ENCODE results near the gene BMAL1. TPM values are rescaled to one million over a fixed set of nuclear protein-coding genes. Genes with fewer than 3 reads are reported as not detected.

Gene BMAL1
- total and polyA plus RNA-seq, 2 of the 8 experiments (the other 6 are each of a cell fraction or from before 2014, with no cell fraction given) = 6.8 to 6.9 TPM

DNA sequence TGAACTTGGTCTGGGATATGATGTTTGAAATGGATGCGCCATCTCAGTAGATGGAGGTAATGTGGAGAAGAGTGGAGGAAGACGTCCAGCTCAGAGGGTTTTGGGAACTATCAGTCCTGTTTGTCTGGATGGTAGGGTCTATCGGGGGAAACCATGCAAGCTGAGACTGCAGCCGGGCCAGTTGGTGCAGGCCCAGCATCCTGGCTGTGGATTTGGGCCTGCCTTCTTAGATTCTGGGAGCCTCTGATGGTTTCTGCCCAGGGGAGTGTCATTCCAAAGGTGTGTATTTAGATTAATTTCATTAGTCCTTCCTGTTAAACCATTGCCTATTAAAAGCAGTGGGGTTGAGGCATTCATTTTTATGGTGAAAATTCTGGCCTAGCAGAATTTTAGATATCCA lies 31.6 kb downstream of the BMAL1 start:
- Histone ChIP-seq H4K20me1 (replicated peaks in 1 of 2; ENCODE audit: control insufficient read depth in 1 of 2, insufficient read depth in 2 of 2, low read length in 2 of 2) (peaks cover 0 to 1% of the 10 kb centered on the region in 2 experiments), H3K4me1 (replicated peaks in 1 of 4; ENCODE audit: control insufficient read depth in 3 of 4, insufficient read depth in 4 of 4, low read length in 3 of 4) (peaks cover 0 to 4% (median 2%) of the 10 kb centered on the region in 4 experiments; a peak in 3 of 7 replicates), H2BK15ac (ENCODE audit: low read length) (no peak overlapping the region), H2BK20ac (ENCODE audit: low read length) (no peak overlapping the region), H3K18ac (ENCODE audit: extremely low read depth, low read length) (no peak overlapping the region), H3K4me3 (ENCODE audit: extremely low read depth in 1 of 4, insufficient read depth in 2 of 4, low read depth in 3 of 4, low read length in 4 of 4) (no peak overlapping the region), H3K79me1 (ENCODE audit: low read depth, low read length) (no peaks in the 10 kb centered on the region; the same call in 1 of the 2 replicates), H2BK120ac (replicated peaks; ENCODE audit: low read depth, low read length) (no peak overlapping the region), H4K8ac (ENCODE audit: extremely low read depth, insufficient read depth, low read length) (no peak overlapping the region), H4K91ac (replicated peaks; ENCODE audit: insufficient read length, low read length) (no peak overlapping the region), H3K27me3 (replicated peaks in 1 of 4; ENCODE audit: control insufficient read depth in 3 of 4, extremely low read depth in 1 of 4, insufficient read depth in 3 of 4, low read length in 3 of 4) (no peaks in the 10 kb centered on the region), H2AK5ac (ENCODE audit: low read depth, low read length) (no peak overlapping the region), H3K56ac (replicated peaks; ENCODE audit: insufficient read length, low read depth, low read length) (no peak overlapping the region), H3K79me2 (ENCODE audit: control insufficient read depth in 1 of 2, insufficient read depth in 2 of 2, low read length in 2 of 2) (no peaks in the 10 kb centered on the region), H3K27ac (ENCODE audit: low read depth, low read length) (no peak overlapping the region), H3K4ac (replicated peaks; ENCODE audit: insufficient read length, low read depth, low read length) (no peak overlapping the region), H2BK12ac (ENCODE audit: low read depth, low read length) (no peak overlapping the region), H3K4me2 (ENCODE audit: insufficient read depth in 1 of 2, low read depth in 2 of 2, low read length in 2 of 2) (no peak overlapping the region), H3K23ac (ENCODE audit: insufficient read length) (no peak overlapping the region), H2AFZ (ENCODE audit: low read length) (no peak overlapping the region), H3K14ac (ENCODE audit: insufficient read length) (no peak overlapping the region), H3K9ac (replicated peaks in 1 of 4; ENCODE audit: extremely low read depth in 1 of 4, low read depth in 3 of 4, low read length in 3 of 4) (no peak overlapping the region), H3K9me3 (ENCODE audit: insufficient read depth in 2 of 2, low read depth in 1 of 2, low read length in 1 of 2) (no peaks in the 10 kb centered on the region), H3K36me3 (ENCODE audit: control insufficient read depth in 2 of 4, insufficient read depth in 4 of 4, low read length in 3 of 4) (no peaks in the 10 kb centered on the region), H4K5ac (ENCODE audit: insufficient read length, low read depth, low read length) (no peak overlapping the region), H2BK5ac (ENCODE audit: low read depth, low read length) (no peak overlapping the region), H3K23me2 (ENCODE audit: low read depth, low read length) (no peaks in the 10 kb centered on the region)
- 85% methylated on average over 4 of the region's 4 CpGs; no CpG with 5 or more reads in 1 of the 2 experiments for WGBS, 2 experiments (ENCODE audit: extremely low coverage in 1 of 2, insufficient coverage in 1 of 2, insufficient read length in 1 of 2, insufficient replicate concordance in 2 of 2, low coverage in 1 of 2, low lambda C conversion rate in 2 of 2, missing lambda C conversion rate in 1 of 2)
- DNase-seq (ENCODE audit: low read depth in 1 of 2, low spot score in 2 of 2) = no peak
- POLR2A ChIA-PET (ENCODE audit: partially characterized antibody) = no interaction called here
- CTCF ChIA-PET (ENCODE audit: partially characterized antibody) = interaction anchor here (1.5 kb wide), 1 partner anchor 71 kb away, joined by 4 read pairs; no protein-coding TSS in a partner anchor
- no peak for TF ChIP-seq SAP30 (IDR thresholded peaks at IDR 0.05; ENCODE audit: insufficient read depth, insufficient replicate concordance, low read length)
- TF ChIP-seq BACH1 (IDR thresholded peaks at IDR 0.05; ENCODE audit: low read length) = no peak
- no peak for FAIRE-seq

Data from H1 (cell line).